Loucy (cell line): Measurements from ENCODE around the gene ELL.

Experiments
- H2AFZ ChIP-seq: fragments of 200-600 bp; sonication (generic); 2 replicates; pipeline ENCODE4 v1.6.0; 2016; ENCODE audit warnings: antibody characterized with exemption, mild to moderate bottlenecking, low read length, moderate library complexity
- H3F3A ChIP-seq: fragments of 200-600 bp; 2 replicates; pipeline ENCODE4 v1.6.0; 2016; ENCODE audit warnings: antibody characterized with exemption, low read depth, mild to moderate bottlenecking
- H3K27me3 ChIP-seq: fragments of 200-600 bp; sonication (generic); 2 replicates; pipeline ENCODE4 v1.6.1; 2014; ENCODE audit warnings: low read length, mild to moderate bottlenecking; ENCODE audit not compliant: insufficient read depth, poor library complexity, severe bottlenecking
- H3K36me3 ChIP-seq: fragments of 200-600 bp; sonication (generic); 2 replicates; pipeline ENCODE4 v1.6.1; 2016; ENCODE audit warnings: low read length; ENCODE audit not compliant: insufficient read depth
- H3K4me1 ChIP-seq: fragments of 200-600 bp; sonication (generic); 2 replicates; pipeline ENCODE4 v1.5.1; 2014; ENCODE audit warnings: low read length, mild to moderate bottlenecking; ENCODE audit not compliant: insufficient read depth, poor library complexity, severe bottlenecking
- H3K4me2 ChIP-seq: fragments of 200-600 bp; sonication (generic); 2 replicates; pipeline ENCODE4 v1.6.0; 2014; ENCODE audit warnings: antibody characterized with exemption, low read length, low read depth, mild to moderate bottlenecking; ENCODE audit not compliant: poor library complexity, severe bottlenecking
- H3K4me3 ChIP-seq: fragments of 200-600 bp; sonication (generic); 2 replicates; pipeline ENCODE4 v1.5.1; 2014; ENCODE audit warnings: low read length, mild to moderate bottlenecking, mixed read lengths; ENCODE audit not compliant: poor library complexity, severe bottlenecking
- H3K79me2 ChIP-seq: fragments of 200-600 bp; sonication (generic); 2 replicates; pipeline ENCODE4 v1.6.1; 2014; ENCODE audit warnings: low read length; ENCODE audit not compliant: insufficient read depth
- H3K9ac ChIP-seq: fragments of 200-600 bp; sonication (generic); 2 replicates; pipeline ENCODE4 v1.6.0; 2014; ENCODE audit warnings: mild to moderate bottlenecking, low read depth, low read length, moderate library complexity; ENCODE audit not compliant: poor library complexity, severe bottlenecking
- H3K9me2 ChIP-seq: fragments of 200-600 bp; sonication (generic); replicated peaks from 2 replicates; pipeline ENCODE4 v1.6.1; 2016; ENCODE audit warnings: low read depth, low read length, mixed read lengths
- H3K9me3 ChIP-seq: fragments of 200-600 bp; sonication (generic); 2 replicates; pipeline ENCODE4 v1.6.1; 2014; ENCODE audit warnings: mild to moderate bottlenecking, antibody characterized with exemption, low read length, low read depth; ENCODE audit not compliant: insufficient read depth
- H4K20me1 ChIP-seq: fragments of 200-600 bp; sonication (generic); 2 replicates; pipeline ENCODE4 v1.6.0; 2014; ENCODE audit warnings: antibody characterized with exemption, low read length, mild to moderate bottlenecking; ENCODE audit not compliant: insufficient read depth, poor library complexity, severe bottlenecking
- EZH2phosphoT487 ChIP-seq: fragments of 200-600 bp; IDR thresholded peaks from 2 replicates; pipeline ENCODE4 v1.6.1; 2018; ENCODE audit warnings: antibody characterized with exemption, mild to moderate bottlenecking, moderate library complexity, borderline replicate concordance
- TF ChIP-seq, protein P1 (sequence below): fragments of 200-600 bp; sonication (generic); conservative IDR thresholded peaks from 2 replicates; pipeline ENCODE4 v1.5.1; 2014; ENCODE audit warnings: mild to moderate bottlenecking, antibody characterized with exemption, low read length

The ELL gene

DNA sequence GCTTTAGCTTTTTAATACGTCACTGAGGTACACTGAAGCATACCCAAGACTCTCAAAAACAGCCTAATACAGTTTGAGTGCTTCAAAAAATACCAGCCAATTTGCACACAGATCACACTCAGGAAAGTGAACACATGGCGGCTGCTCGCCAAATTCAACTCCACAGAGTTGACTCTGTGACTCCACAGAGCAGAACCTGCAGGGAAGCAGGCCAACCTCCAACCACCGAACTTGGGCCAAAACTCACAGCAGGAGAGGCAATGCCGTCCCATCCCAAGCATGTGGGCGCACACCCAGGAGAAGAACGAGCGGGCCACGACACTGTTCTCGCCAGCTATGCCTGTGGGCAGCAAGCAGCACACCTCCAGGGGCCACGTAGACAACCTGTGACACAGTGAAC is 21.1 kb downstream of the ELL start:
- Histone ChIP-seq H3K9ac (no peak overlapping the region), H2AFZ (no peak overlapping the region), H3K27me3 (no peaks in the 10 kb centered on the region), H3K79me2 (peaks cover 99% of the 10 kb centered on the region), H3K4me1 (peaks cover 33% of the 10 kb centered on the region), H4K20me1 (peaks cover 57% of the 10 kb centered on the region), H3K9me3 (no peaks in the 10 kb centered on the region), H3K36me3 (no peaks in the 10 kb centered on the region), H3F3A (peaks cover 2% of the 10 kb centered on the region; the same call in 1 of the 2 replicates), H3K4me3 (no peak overlapping the region), H3K4me2 (no peak overlapping the region), H3K9me2 (no peaks in the 10 kb centered on the region)
- no peak for TF ChIP-seq EZH2phosphoT487
- TF ChIP-seq, protein P1, sequence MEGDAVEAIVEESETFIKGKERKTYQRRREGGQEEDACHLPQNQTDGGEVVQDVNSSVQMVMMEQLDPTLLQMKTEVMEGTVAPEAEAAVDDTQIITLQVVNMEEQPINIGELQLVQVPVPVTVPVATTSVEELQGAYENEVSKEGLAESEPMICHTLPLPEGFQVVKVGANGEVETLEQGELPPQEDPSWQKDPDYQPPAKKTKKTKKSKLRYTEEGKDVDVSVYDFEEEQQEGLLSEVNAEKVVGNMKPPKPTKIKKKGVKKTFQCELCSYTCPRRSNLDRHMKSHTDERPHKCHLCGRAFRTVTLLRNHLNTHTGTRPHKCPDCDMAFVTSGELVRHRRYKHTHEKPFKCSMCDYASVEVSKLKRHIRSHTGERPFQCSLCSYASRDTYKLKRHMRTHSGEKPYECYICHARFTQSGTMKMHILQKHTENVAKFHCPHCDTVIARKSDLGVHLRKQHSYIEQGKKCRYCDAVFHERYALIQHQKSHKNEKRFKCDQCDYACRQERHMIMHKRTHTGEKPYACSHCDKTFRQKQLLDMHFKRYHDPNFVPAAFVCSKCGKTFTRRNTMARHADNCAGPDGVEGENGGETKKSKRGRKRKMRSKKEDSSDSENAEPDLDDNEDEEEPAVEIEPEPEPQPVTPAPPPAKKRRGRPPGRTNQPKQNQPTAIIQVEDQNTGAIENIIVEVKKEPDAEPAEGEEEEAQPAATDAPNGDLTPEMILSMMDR: no peak

DNA sequence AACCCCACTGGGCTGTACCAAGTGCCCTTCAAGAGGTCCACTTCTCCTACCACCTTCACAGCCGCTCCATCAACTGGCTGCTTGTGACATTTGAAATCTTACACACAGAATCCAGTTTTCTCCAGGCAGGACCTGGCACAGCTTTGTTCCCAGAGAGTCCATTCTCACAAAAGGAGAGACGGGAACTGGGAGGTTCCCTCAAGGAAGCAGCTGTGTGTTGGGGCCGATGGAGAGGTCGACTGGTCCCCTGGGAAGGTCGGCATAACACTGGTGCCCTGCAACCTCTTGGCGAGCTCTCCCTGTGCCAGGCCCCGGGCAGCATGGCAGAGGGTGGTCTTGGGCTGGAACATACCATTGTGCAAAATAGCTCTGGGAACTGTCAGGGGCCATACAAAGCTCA is 21.5 kb downstream of the ELL start:
- H3F3A ChIP-seq: peaks cover 2% of the 10 kb centered on the region; the same call in 1 of the 2 replicates
- no peak overlapping the region for H3K4me3 ChIP-seq
- no peak overlapping the region for H3K4me2 ChIP-seq
- no peaks in the 10 kb centered on the region for H3K36me3 ChIP-seq
- H3K79me2 ChIP-seq: peaks cover 99% of the 10 kb centered on the region
- H3K9me3 ChIP-seq: no peaks in the 10 kb centered on the region
- H3K4me1 ChIP-seq: peaks cover 33% of the 10 kb centered on the region
- TF ChIP-seq, protein P1: no peak
- no peak for TF ChIP-seq EZH2phosphoT487
- H3K9ac ChIP-seq: no peak overlapping the region
- H4K20me1 ChIP-seq: peaks cover 57% of the 10 kb centered on the region
- H3K27me3 ChIP-seq: no peaks in the 10 kb centered on the region
- H3K9me2 ChIP-seq: no peaks in the 10 kb centered on the region
- no peak overlapping the region for H2AFZ ChIP-seq

DNA sequence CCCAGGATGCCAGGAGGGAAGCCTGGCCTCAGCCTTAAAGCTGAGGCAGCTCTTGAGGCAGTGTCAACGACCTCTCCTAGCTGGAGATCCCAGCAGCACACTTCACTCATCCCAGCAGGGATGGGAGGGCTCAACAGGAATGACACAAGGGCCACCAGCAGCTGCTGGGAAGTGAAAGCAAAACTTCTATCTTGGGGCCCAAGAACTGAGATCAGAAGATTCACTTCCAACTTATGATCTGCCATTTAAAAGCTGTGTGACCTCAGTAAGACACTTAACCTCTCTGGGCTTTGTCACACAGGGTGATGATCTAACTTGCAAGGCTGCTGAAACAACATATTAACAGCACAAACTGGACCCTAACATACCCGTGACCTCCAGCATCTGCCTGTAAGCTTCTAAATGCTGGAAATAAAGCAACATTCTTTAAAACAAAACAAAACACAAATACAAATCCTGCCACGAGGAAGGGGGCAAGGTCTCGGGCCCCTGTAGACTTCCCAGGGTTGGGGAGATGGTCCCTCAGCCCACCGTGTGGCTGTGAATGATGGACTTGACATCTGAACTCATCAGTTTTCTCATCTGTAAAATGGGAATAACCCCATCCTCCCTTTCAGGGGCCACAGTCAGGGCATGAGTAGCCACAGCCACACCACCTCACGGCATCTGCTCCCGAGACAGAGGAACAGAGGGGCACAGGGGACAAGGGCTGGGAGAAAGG is 22.7 kb downstream of the ELL start:
- no peaks in the 10 kb centered on the region for H3K36me3 ChIP-seq
- H3K9me3 ChIP-seq: no peaks in the 10 kb centered on the region
- H4K20me1 ChIP-seq: peaks cover 51% of the 10 kb centered on the region
- H3K9ac ChIP-seq: no peak overlapping the region
- no peak overlapping the region for H2AFZ ChIP-seq
- TF ChIP-seq, protein P1: no peak
- TF ChIP-seq EZH2phosphoT487: no peak
- peaks cover 99% of the 10 kb centered on the region for H3K79me2 ChIP-seq
- H3F3A ChIP-seq: peaks cover 2% of the 10 kb centered on the region; the same call in 1 of the 2 replicates
- no peak overlapping the region for H3K4me2 ChIP-seq
- no peaks in the 10 kb centered on the region for H3K27me3 ChIP-seq
- H3K4me3 ChIP-seq: no peak overlapping the region
- no peaks in the 10 kb centered on the region for H3K9me2 ChIP-seq
- peaks cover 32% of the 10 kb centered on the region for H3K4me1 ChIP-seq
